Naive thymus-derived CD4-positive, alpha-beta T cell (primary cell): Measurements from ENCODE around the gene NT5DC2. TPM values are rescaled to one million over a fixed set of nuclear protein-coding genes. Genes with fewer than 3 reads are reported as not detected.

ENCODE experiments used
- ATAC-seq: fragments of 150-1000 bp; cut with Tn5 transposase; 2 replicates; pipeline ENCODE4 v1.10.0; 2021; ENCODE audit warnings: mild to moderate bottlenecking, moderate library complexity
- CTCF ChIA-PET: fragments of 350-600 bp; sonication (Branson Sonifier 250); formaldehyde crosslinking; loops from one replicate; lab custom pipeline; 2021; ENCODE audit warnings: antibody characterized with exemption; lab: Charles Lee
- POLR2A ChIA-PET: fragments of 350-600 bp; sonication (Branson Sonifier 250); formaldehyde crosslinking; loops from one replicate; lab custom pipeline; 2021; ENCODE audit warnings: antibody characterized with exemption, inconsistent platforms; lab: Charles Lee
- DNase-seq, 9 donors: peaks; one replicate each; pipeline versions ENCODE4 v3.0.0 to v3.0.0-alpha.2; 2020 to 2022; ENCODE audit warnings: mixed read lengths in 1 of 9
- H3K27ac ChIP-seq: one replicate; pipeline ENCODE4 v1.7.0; 2013; ENCODE audit warnings: mild to moderate bottlenecking, low read depth, low read length, moderate library complexity
- H3K27me3 ChIP-seq, 2 donors: one replicate each; pipeline ENCODE4 v1.7.0; 2013; ENCODE audit warnings: low read length in 2 of 2, mild to moderate bottlenecking in 2 of 2, moderate library complexity in 2 of 2; ENCODE audit not compliant: control insufficient read depth in 2 of 2, insufficient read depth in 2 of 2
- H3K36me3 ChIP-seq, 3 experiments: 1 replicate in 2 of 3; 2 replicates in 1 of 3; pipeline ENCODE4 v1.7.0; 2013; ENCODE audit warnings: low read length in 3 of 3, mild to moderate bottlenecking in 3 of 3, moderate library complexity in 1 of 3; ENCODE audit not compliant: insufficient read depth in 3 of 3, control insufficient read depth in 2 of 3
- H3K4me1 ChIP-seq, 2 donors: one replicate each; pipeline ENCODE4 v1.7.0; 2013; ENCODE audit warnings: low read length in 2 of 2, mild to moderate bottlenecking in 2 of 2, moderate library complexity in 1 of 2; ENCODE audit not compliant: control insufficient read depth in 2 of 2, insufficient read depth in 2 of 2
- H3K4me3 ChIP-seq: 2 replicates; pipeline ENCODE4 v1.7.0; 2013; ENCODE audit warnings: mild to moderate bottlenecking, low read length
- H3K9me3 ChIP-seq, 3 experiments: 1 replicate in 2 of 3; 2 replicates in 1 of 3; pipeline ENCODE4 v1.7.0; 2013; ENCODE audit warnings: low read length in 3 of 3; ENCODE audit not compliant: control insufficient read depth in 2 of 3
- H3K27ac Mint-ChIP-seq, 9 donors: one replicate each; pipeline ENCODE4 v1.8.0; 2020 to 2022; ENCODE audit warnings: mixed read lengths in 9 of 9, mild to moderate bottlenecking in 8 of 9, moderate library complexity in 5 of 9, inconsistent platforms in 2 of 9
- H3K27me3 Mint-ChIP-seq, 5 donors: one replicate each; pipeline ENCODE4 v1.8.0; 2021 to 2022; ENCODE audit warnings: mixed read lengths in 5 of 5, mild to moderate bottlenecking in 1 of 5
- H3K36me3 Mint-ChIP-seq, 5 donors: one replicate each; pipeline ENCODE4 v1.8.0; 2020 to 2022; ENCODE audit warnings: mixed read lengths in 5 of 5, mild to moderate bottlenecking in 3 of 5, inconsistent platforms in 1 of 5
- H3K4me1 Mint-ChIP-seq, 7 donors: one replicate each; pipeline ENCODE4 v1.8.0; 2020 to 2022; ENCODE audit warnings: mixed read lengths in 7 of 7, mild to moderate bottlenecking in 3 of 7, inconsistent platforms in 1 of 7
- H3K4me3 Mint-ChIP-seq, 10 donors: one replicate each; pipeline ENCODE4 v1.8.0; 2020 to 2022; ENCODE audit warnings: mild to moderate bottlenecking in 10 of 10, mixed read lengths in 10 of 10, moderate library complexity in 6 of 10, inconsistent platforms in 2 of 10
- H3K9me3 Mint-ChIP-seq, 11 donors: one replicate each; pipeline ENCODE4 v1.8.0; 2020 to 2022; ENCODE audit warnings: mixed read lengths in 11 of 11, mild to moderate bottlenecking in 4 of 11, inconsistent platforms in 1 of 11, moderate library complexity in 1 of 11
- intact Hi-C, 2 donors: fragments of 100-400 bp; cut with micrococcal nuclease; formaldehyde crosslinking; loops; one replicate each; pipeline ENCODE4 v1.15.1; 2023
- polyA plus RNA-seq, 2 donors: library from polyadenylated mRNA; unstranded; fragments of 300-500 nt; fragmentation: Illumina TruSeq; gene quantifications; one replicate each; pipeline ENCODE4 v1.2.3, GENCODE V29; 2021
- total RNA-seq, 6 experiments: library from RNA in 5 of 6; stranded (reverse) in 5 of 6; gene quantifications; 1 replicate in 5 of 6; 2 replicates in 1 of 6; pipeline ENCODE4 v1.2.3 and lab custom pipeline; 2021 to 2026

NT5DC2 gene
- total and polyA plus RNA-seq, 7 experiments from 2014 or later = 1.3 to 23.0 (median 3.1) TPM; not detected in 1

DNA sequence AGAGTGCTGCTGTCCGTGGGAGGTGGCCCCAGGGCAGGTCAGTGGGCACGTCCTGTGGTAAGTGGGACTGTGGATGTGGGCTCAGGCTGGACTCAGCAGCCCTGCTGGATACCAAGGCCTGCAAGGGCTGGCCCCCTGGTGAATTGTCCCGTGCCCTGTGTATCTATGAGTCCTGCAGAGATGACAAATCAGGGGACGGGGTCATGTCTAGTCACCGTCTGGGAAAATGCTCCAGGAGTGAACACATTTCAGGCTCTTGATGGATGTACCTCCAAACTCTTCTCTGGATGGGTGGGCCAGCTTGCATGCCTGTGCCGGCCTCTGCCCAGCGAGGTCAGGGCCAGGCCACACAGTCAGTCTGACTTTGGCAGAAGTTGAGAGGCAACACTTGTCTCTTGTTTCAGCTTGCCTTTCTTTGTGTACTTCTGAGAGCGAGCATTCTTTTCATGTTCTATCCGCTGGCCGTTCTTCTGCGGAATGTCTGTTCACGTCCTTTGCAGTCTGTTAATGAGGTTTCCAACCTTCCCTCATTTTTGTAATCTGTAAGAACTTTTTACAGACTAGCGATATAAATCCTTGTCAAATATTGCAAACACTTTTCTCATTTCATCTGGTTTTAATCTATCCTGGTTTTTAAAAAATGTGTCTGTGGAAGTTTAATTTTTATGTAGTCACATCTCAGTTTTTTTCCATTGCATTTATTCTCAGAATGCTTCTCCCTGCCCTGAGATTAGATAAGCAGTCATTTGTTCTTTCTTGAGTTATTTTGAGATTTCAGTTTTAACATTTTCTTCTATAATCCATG is 49.9 kb downstream of the NT5DC2 start:
- DNase-seq = no peak
- Mint-ChIP-seq H3K27ac (peak overlapping the region in 2 of 9 donors; percentile 56 to 65), H3K4me1 (no peaks in the 10 kb centered on the region), H3K9me3 (no peaks in the 10 kb centered on the region), H3K27me3 (no peaks in the 10 kb centered on the region), H3K4me3 (no peak overlapping the region), H3K36me3 (peaks cover 0 to 36% (median 3%) of the 10 kb centered on the region in 5 donors)
- intact Hi-C loops = no loop called here
- CTCF ChIA-PET = no interaction called here
- no peak for ATAC-seq
- Histone ChIP-seq H3K27ac (no peak overlapping the region), H3K9me3 (no peaks in the 10 kb centered on the region), H3K36me3 (peaks cover 0 to 92% (median 14%) of the 10 kb centered on the region in 3 experiments), H3K4me3 (no peak overlapping the region), H3K4me1 (no peaks in the 10 kb centered on the region), H3K27me3 (no peaks in the 10 kb centered on the region)
- POLR2A ChIA-PET = no interaction called here

DNA sequence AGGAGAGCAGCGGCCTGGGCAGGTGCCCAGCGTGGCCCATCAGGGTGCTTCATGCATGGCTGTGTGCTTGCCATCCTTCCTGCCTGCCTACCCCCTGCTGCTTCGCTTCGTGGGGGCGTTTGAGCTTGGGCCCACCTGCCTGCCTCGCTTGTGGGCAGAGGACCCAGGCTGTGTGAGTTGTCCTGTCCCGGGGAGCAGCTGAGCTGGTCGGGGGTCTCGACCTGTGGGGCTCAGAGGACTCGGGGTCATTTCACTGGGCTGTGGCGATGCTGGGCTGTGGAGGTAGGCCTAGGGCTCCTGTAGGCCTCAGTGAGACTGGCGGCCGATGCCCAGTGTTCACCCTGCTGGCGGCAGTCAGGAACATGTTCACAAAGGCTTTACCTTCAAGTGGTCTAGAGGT is 50.6 kb downstream of the NT5DC2 start:
- H3K9me3 Mint-ChIP-seq = no peaks in the 10 kb centered on the region
- no peaks in the 10 kb centered on the region for H3K27me3 Mint-ChIP-seq
- Histone ChIP-seq H3K27ac (no peak overlapping the region), H3K9me3 (no peaks in the 10 kb centered on the region), H3K36me3 (peaks cover 5 to 94% (median 21%) of the 10 kb centered on the region in 3 experiments), H3K27me3 (no peaks in the 10 kb centered on the region), H3K4me1 (no peaks in the 10 kb centered on the region), H3K4me3 (no peak overlapping the region)
- no peak overlapping the region for H3K4me3 Mint-ChIP-seq
- DNase-seq (no peak), ATAC-seq (no peak)
- ChIA-PET CTCF (no interaction called here), POLR2A (no interaction called here)
- H3K4me1 Mint-ChIP-seq = no peaks in the 10 kb centered on the region
- intact Hi-C loops = no loop called here
- peaks cover 0 to 35% (median 6%) of the 10 kb centered on the region in 5 donors for H3K36me3 Mint-ChIP-seq
- peak overlapping the region in 1 of 9 donors; percentile 67 for H3K27ac Mint-ChIP-seq

DNA sequence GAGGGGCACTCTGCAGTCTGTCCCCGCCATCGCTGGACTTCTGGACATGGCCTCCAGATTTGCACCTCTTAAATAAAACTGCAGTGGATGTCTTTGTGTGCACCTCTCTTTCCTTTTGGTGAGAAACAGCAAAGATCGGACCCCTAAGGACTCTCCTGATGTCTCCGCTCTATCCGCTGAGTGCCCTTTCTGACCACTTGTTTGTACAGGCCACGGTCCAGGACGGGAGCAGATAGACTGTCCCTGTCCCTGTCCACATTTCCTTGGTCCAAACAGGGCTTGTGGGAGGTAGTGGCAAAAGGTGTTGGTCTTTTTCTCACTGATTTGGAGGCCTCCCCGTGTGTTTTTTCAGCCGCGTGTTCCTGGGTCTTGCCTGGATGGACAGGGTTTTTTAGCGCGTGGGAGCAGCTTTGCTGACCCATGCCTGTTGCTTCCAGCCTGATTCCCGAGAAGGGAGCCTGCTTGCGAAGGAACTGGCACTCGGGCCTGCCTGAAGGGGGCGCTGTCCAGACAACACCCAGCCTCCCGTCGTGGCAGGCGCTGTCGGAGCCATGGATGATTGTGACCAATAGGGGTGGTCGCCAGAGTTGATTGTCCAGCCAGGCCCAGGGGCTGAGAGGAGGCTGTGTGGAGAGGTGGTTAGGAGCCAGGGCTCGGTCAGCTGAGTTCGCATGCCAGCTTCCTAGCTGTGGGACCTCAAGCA is 51.7 kb downstream of the NT5DC2 start:
- POLR2A ChIA-PET = no interaction called here
- H3K36me3 Mint-ChIP-seq = peaks cover 0 to 36% (median 8%) of the 10 kb centered on the region in 5 donors
- H3K4me3 ChIP-seq = no peak overlapping the region
- H3K27me3 Mint-ChIP-seq = no peaks in the 10 kb centered on the region
- DNase-seq (no peak), ATAC-seq (no peak)
- no peaks in the 10 kb centered on the region for H3K27me3 ChIP-seq
- peaks cover 7 to 94% (median 29%) of the 10 kb centered on the region in 3 experiments for H3K36me3 ChIP-seq
- CTCF ChIA-PET = no interaction called here
- no peak overlapping the region for H3K27ac Mint-ChIP-seq
- peaks cover 0 to 3% (median 0%) of the 10 kb centered on the region in 7 donors for H3K4me1 Mint-ChIP-seq
- H3K4me1 ChIP-seq = no peaks in the 10 kb centered on the region
- H3K9me3 Mint-ChIP-seq = no peaks in the 10 kb centered on the region
- intact Hi-C loops = no loop called here
- H3K27ac ChIP-seq = no peak overlapping the region
- H3K4me3 Mint-ChIP-seq = no peak overlapping the region
- H3K9me3 ChIP-seq = no peaks in the 10 kb centered on the region

DNA sequence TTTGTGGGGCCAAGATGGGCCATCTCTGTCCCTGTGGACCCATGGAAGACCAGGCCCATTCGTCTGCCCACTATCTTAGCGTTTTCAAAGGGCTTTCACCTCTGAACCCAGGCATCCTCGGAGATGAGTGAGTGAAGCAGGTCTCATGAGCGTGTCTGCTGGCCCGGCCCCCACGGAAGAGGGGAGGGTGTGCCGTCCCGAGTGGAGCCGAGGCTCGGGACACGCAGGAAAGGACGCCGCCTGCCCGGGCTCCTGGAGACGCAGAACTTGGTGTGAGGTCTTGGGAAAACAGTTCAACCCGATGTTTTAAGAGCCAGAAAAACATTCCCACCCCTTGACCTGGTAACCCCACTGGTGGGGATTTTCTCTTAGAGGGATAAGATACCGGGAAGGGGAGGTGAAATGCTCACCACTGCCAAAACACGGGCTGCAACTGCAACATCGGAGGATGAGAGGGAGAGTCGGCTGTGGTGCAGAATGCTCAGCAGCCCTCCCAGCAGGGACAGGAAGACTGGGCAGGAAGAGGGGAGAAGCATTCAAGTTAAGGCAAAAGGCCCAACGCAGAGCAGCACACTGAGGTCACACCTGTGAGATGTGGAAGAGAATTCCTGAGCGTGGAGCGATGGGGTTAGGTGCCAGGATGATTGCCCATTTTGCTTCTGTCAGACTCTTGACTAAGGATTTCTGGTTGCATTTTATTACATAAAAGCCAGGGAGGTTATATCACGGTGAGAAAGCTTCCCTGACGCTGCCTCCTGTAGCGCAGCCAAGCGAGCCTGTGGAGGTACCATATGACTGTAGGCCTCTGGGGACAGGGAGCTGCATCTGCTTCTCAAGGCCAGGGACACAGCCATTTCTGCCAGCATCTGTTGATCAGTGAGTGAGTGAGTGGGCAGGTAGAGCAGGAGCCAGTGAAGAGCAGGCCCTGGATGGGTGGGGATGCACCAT is 52.6 kb downstream of the NT5DC2 start:
- H3K4me3 Mint-ChIP-seq = peak overlapping the region in 1 of 10 donors; percentile 3
- Histone ChIP-seq H3K36me3 (peaks cover 7 to 91% (median 29%) of the 10 kb centered on the region in 3 experiments), H3K4me1 (no peaks in the 10 kb centered on the region), H3K9me3 (no peaks in the 10 kb centered on the region), H3K27ac (no peak overlapping the region), H3K4me3 (no peak overlapping the region), H3K27me3 (no peaks in the 10 kb centered on the region)
- H3K9me3 Mint-ChIP-seq = no peaks in the 10 kb centered on the region
- peaks cover 0 to 36% (median 8%) of the 10 kb centered on the region in 5 donors for H3K36me3 Mint-ChIP-seq
- CTCF ChIA-PET = interaction anchor here (0.9 kb wide), 1 partner anchor 8 kb away, joined by 3 read pairs; no protein-coding TSS in a partner anchor
- intact Hi-C loops = no loop called here
- DNase-seq = no peak
- ATAC-seq = no peak
- H3K27ac Mint-ChIP-seq = peak overlapping the region in 2 of 9 donors; percentile 17 to 36
- POLR2A ChIA-PET = no interaction called here
- peaks cover 0 to 3% (median 0%) of the 10 kb centered on the region in 7 donors for H3K4me1 Mint-ChIP-seq
- no peaks in the 10 kb centered on the region for H3K27me3 Mint-ChIP-seq

DNA sequence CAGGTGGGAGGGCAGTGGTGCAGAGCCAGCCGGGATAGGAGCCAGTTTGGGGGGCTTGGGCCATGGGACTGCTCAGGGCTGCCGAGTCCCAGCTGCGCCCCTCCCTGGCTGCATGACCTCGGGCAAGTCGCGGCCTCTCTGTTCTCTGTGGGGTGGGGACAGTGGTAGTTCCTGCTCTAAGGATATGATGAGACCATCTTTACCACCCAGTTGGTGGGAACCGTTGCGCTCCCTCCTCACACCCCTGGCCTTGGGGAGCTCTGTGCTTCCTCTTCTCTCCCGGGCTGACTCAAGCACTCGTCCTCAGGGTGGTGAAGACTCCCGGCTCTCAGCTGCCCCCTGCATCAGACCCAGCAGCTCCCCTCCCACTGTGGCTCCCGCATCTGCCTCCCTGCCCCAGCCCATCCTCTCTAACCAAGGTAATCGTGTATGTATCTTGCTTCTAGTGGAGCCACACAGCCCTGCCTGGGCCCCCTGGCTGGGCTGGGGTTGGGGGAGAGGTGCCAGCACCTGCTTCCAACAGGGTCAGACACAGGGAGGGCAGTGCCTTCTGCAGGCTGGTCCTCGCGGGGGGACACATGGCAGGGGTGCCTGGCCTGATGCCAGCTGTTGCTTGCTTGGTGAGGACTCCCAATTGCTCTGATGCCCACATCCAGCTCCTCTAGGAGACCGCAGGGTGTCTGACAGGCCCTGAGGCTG is 53.6 kb downstream of the NT5DC2 start:
- Histone ChIP-seq H3K4me1 (no peaks in the 10 kb centered on the region), H3K27me3 (no peaks in the 10 kb centered on the region), H3K9me3 (no peaks in the 10 kb centered on the region), H3K36me3 (peaks cover 7 to 91% (median 29%) of the 10 kb centered on the region in 3 experiments), H3K27ac (no peak overlapping the region), H3K4me3 (no peak overlapping the region)
- no peak for DNase-seq
- ChIA-PET POLR2A (no interaction called here), CTCF (interaction anchor here (0.9 kb wide), 1 partner anchor 9 kb away, joined by 3 read pairs; no protein-coding TSS in a partner anchor)
- intact Hi-C loops = no loop called here
- no peaks in the 10 kb centered on the region for H3K9me3 Mint-ChIP-seq
- no peak overlapping the region for H3K27ac Mint-ChIP-seq
- no peaks in the 10 kb centered on the region for H3K27me3 Mint-ChIP-seq
- ATAC-seq = no peak
- H3K36me3 Mint-ChIP-seq = peaks cover 0 to 39% (median 8%) of the 10 kb centered on the region in 5 donors
- H3K4me1 Mint-ChIP-seq = peaks cover 0 to 3% (median 0%) of the 10 kb centered on the region in 7 donors
- H3K4me3 Mint-ChIP-seq = no peak overlapping the region
